HG03039 (cell line): Measurements from ENCODE around the gene HOXD11.

Source experiments
- ATAC-seq: cut with Tn5 transposase; IDR thresholded peaks from one replicate; pipeline ENCODE4 v1.9.1; 2021; ENCODE audit warnings: mild to moderate bottlenecking, moderate library complexity; ENCODE audit not compliant: unreplicated experiment

HOXD11 gene

DNA sequence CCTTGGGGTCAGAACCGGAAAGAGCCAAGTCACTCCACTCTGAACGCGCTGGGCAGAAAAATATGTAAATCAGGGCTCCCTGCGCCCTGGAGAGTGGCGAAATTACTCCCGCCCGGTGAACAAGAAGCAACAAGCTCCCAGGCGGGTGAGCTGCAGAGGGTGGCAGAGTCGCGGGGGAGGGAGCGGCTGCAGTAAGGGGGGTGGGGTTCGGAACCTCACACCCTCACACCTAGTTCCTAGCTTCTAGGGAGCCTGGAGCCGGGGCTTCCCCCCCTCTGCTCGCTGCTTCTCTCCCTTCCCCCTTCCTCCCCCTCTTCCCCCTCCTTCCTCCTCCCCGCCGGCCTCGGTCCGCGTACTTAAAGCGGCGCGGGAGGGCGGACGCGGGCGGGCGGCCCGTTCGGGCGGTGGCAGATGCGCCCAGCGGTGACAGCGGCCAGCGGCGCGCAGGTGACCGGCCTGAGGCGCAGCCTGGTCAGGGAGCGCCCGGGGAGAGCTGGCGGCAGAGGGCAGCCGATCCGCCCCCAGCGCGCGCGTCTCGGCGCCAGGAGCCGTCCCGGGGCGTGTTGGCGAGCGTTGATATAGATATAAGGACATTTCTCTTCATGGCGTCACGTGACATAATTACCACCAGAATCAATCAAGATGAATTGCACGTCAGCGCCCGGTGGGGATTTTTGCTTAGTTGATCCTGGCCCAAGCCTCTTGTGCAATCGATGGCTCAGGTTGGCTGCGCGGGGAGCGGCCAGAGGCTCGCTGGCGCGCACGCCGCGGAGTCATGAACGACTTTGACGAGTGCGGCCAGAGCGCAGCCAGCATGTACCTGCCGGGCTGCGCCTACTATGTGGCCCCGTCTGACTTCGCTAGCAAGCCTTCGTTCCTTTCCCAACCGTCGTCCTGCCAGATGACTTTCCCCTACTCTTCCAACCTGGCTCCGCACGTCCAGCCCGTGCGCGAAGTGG, at the start of gene HOXD11:
TSS of gene HOXD11 (plus strand) at position 700 of the 959 bp plus-strand sequence. CDS start at position 776, 76 bp downstream.
- ATAC-seq, result no peak

DNA sequence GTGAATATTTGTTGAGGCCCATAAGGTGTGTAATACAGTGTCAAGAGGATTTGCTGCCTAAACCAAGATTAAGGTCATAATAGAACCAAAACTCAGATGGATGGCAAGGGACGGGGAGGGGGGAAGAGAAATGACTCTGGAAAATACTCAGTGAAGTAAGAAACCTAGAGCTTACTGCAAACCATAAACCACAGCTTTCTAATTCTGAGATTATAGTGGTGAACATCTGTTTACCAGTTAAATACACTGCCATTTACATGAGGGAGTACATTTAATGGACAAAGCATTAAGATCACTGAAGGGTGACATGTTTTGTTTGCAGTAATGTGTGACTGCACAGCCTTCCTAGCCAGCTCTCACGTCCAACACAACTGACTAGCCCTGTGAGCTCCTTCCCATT, 43.1 kb upstream of the HOXD11 start:
- ATAC-seq, result peak; percentile 62

DNA sequence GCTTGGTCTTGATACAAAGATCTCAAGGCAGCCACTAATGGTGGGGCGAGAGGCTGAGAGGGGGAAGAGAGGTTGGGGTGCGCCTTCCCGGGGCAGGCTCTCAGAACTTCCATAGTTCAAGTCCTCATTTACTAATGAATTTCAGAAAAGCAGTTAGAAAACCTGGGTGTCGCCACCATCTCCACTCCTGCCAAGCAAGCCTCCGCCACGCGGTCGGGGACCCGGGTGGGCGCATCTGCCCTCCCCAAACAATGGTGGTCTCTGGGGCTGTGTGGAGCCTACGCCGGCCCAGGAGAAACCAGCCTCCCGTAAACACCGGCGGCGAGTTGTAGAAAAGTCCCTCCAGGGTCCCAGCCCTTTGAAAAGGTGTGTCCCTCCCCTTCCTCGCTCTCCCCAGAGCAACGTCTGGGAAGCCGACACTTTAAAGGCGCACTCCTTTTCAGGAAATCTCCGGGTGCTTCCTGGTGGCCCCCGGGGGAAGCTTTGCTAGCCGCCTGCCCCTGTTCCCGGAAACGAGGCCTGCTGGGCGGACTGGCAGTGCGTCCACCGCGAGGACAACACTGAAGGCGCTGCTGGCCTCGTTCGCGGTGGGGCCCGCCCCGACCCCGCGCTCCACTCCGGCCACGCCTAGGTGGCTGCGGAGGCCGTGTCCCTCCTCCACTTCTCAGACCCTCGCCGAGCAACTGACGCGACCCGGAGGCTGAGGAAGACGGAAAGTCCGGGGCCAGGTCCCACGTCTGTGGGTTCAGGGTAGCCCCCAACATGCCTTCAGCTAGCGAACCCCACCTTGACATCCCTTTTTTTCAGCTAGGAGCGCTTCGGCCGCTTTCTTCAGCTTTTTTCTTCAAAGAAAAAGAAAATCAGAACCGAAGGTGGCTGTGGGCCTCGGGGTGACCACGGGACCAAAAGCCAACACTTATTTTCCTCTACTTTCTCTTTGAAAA, 40.2 kb upstream of the HOXD11 start:
- ATAC-seq, result no peak

DNA sequence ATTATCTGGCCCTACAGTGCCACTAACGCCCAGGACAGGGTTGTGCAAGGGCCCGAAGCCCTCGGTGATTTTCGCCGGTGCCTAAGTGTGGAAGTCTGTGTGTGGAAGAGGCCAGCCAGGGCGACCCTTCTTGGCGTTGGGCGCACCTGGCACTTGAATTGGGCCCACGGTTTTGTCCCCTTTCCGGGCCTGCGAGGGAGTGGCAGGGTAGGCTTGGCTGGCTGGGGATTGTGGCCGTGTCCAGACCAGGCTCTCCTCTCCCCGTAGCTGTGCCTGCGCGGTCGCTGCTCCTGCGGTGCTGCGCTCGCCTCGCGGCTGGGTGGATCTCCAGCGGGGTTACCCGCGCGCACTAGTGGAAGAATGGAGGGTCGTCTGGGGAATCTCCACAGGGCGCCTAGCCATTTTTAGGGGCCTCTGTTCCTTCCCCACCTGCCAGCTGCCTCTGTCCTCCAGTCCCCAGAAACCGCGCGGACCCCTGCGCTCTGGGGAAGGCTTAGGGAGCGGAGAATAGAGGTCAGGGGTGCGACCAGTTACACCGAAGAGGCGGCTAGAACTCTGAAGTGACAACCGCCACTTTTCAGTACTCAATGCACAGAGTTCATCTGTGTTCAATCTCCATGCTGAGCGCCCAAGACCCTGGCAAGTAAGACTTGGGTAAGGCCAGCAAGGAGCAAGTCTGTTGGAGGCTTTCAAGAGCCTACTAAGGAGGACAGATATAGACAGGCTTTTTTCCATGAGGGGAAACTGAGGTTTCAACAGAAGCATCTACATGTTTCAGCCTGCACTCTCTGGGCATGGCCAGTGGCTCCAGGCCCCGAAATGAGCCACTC, 39.3 kb upstream of the HOXD11 start:
- no peak for ATAC-seq

DNA sequence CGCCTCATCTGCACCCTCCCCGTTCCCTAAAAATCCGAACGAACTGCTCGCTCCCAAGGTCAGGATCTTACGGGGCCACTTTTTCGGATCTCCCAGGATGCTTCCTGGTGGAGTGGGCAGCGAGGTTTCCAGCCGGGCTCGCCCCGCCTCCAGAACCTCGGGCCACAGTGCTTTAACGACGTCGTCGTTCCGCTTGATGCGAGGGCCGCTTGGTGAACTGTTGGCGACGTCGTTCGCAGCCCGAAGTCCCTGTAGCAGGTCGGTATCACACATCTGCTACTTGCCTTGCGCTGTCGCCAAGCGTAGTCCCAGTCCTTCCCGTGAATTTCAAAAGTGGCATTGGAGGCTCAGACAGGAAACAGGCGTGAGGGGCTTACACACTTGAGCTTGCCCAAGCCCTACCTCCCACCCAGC, 38.7 kb upstream of the HOXD11 start:
- no peak for ATAC-seq

DNA sequence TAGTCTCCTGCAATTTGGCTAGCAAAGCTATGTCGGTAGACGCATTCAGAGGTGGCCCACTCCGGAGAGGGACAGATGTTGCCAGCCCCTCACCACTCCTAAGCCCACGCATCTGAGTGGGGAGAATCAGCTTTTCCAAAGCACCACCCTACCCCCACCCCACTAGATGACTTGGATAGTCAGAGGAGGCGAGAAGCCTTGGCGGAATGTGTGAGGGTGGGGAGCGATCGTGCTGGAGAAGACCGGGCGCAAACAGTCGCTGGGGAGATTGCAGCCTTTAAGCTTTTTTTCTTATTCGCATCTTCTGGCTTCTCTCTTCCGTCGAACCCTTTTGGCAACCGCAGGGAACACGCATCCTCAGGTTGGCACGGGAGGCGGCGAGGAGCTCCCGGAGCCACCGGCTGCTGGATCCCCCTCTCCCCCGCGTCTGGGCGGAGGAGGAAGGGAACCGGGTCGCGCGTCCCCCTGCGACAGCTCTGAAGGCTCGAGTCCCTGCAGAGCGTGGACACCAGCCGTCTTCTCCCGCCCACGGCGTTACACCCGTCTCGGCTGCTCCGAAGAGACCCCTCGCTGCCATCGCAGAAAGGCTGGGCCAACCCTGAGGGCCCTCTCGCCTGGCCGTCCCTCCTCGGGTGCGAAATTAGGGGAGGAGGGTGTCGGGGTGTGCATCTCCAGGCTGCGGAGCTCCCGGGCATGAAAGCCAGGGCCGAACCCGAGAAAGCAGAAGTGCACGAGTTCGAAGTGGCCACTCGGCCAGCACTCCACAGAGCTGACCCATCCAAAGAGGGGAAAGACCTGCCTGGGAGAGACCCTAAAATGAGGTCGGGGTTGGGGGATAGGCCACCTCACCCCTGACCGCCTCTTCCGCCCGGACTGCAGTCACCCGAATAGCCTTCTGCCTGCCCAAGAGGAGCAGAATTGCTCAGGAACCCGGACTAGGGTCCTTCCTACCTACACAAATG, 35.5 kb upstream of the HOXD11 start:
- ATAC-seq, result no peak

DNA sequence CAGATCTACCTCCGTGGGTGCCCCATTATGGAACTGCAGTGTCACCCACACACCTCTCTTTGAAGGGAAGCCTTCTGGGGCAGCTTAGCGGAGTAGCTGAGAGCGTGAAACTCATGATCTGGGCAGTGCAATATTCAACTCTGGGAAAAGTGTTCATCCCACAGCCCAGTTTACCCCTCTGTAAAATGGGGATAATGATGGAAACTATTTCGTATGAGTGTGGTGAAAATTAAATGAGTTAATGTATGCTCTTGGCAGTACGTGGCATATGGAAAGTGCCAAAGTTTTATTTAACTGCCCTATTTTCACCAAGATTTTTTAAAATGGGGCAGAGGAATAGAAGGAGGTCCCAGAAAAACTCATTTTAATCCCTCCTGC, 34.8 kb upstream of the HOXD11 start:
- ATAC-seq, result no peak

DNA sequence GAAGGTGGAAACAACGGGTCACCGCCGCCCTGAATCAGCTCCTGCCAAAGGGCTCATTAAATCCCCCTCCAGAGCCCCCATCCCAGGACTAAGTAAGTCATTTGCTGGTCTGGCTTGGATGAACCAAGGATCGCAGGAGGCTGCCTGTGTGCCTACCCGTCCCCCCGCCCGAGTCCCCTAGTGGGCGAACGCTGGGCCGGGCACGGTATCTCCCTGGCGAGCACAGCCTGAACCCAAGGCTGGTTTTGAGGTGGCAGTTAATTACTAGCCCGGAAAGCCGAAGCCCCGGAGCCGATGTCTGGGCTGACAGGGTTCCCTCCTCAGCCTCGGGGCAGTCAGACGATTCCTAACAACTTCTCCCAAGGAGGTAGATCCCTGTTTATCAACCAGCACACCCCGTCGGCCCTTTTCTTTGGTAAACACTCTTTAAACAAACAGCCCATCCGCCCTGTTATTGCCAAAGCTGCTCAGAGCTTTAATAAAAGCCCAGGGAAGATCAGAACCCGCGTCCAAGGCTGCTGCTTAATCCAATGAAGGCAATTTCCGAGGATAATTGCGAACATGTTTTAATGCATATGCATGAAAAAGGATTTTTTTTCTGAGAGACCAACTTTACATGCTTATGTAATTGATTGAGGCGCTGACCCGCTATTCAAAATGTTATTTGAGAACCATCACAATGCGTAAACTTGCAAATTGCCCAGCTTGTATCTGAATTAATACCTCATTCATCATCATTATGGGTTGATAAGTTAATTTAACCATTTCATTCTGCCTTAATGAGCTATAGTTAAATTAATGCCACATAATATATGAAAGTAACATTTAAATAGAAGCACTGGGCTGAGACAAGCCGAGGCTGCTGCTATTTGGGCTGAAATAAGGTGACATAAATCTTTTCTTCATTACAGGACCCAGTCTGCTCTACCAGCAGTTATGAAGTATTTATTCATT, 33.9 kb upstream of the HOXD11 start:
- no peak for ATAC-seq

- ATAC-seq, result no peak
Observed at GRCh38 chr2:176074919-176075425, 32.1 kb upstream of the HOXD11 start.

GRCh38 chr2:176075481-176075880, 31.6 kb upstream of the HOXD11 start:
- ATAC-seq, result no peak

- ATAC-seq, result no peak
Observed at GRCh38 chr2:176076063-176076462, 31.0 kb upstream of the HOXD11 start.

GRCh38 chr2:176076796-176077195, 30.3 kb upstream of the HOXD11 start:
- no peak for ATAC-seq

DNA sequence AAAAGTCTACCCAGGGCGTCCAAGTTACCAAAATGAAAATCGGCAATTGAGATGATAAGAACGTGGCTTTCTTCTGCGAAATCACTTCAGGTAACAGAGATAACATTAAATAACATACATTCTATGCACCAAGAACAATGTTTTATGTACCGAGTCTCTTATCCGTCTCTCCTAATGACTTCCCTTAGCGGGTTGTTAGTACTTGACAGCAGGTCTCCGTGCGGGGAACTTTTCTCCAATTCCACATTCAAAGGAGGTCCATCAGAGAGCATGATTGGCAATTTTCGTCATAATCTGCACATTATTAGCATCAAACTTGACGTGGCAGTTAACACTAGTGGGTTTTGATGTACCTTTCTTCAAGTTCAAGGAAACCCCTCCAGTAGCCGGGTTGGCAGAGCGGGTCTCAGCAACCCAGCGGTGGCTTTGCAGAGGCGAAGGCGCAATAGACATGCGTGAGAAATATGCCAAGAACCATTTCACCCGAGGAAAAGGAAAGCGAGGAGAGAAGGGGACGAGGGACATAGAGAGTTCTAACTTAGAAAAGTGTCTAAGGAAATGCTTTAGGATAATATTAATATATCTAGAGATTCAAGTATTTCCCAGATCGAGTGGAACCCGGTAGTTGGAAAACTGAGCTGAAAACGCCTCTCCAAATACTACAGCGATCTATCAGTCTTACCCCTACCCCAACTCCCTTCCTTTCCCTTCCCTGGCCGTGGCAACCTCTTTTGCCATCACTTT, 28.4 kb upstream of the HOXD11 start:
- ATAC-seq, result no peak

DNA sequence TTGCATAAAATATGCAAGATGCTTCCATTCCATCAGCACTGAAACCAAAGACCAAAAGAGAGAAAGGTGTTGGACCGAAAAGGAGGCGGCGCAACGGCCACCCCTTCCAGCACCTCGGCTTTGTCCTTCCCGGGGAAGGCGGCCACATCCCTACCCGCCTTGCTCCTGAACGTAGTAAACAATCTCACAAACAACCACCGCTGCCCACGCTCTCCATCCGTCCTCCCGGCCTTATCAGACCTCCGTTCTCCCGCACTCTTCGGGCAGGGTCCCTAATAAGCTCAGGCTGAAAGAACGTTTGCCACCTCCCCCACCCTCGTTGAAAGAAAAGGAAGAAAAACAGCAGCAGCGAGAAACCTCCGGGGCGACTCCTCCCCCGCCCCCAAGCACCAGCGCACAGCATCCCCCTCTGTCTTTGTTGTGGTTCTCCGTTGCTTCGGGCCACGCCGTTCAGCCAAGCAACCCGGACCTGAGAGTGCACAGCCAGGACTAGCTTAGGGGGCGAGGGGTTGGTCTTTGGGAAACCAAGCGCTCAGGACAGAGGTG, 27.7 kb upstream of the HOXD11 start:
- ATAC-seq, result no peak

GRCh38 chr2:176079831-176080539, 27.1 kb upstream of the HOXD11 start:
- ATAC-seq, result no peak

- ATAC-seq, result no peak
Observed at GRCh38 chr2:176080540-176081375, 26.3 kb upstream of the HOXD11 start.
